B cell (primary cell): ENCODE measurements around the gene SGCA. TPM values are rescaled to one million over a fixed set of nuclear protein-coding genes. Genes with fewer than 3 reads are reported as not detected.

Experiments used
- ATAC-seq: fragments of 200-7000 bp; cut with Tn5 transposase; one replicate; pipeline ENCODE4 v1.10.0; 2021; ENCODE audit warnings: low read depth, mild to moderate bottlenecking, moderate number of reproducible peaks, moderate library complexity
- CTCF ChIA-PET: fragments of 350-600 bp; sonication (Branson Sonifier 250); formaldehyde crosslinking; loops from one replicate; lab custom pipeline; 2021; ENCODE audit warnings: antibody characterized with exemption, inconsistent platforms; lab: Charles Lee
- POLR2A ChIA-PET: fragments of 350-600 bp; sonication (Branson Sonifier 250); formaldehyde crosslinking; loops from one replicate; lab custom pipeline; 2021; ENCODE audit warnings: antibody characterized with exemption; lab: Charles Lee
- DNase-seq: peaks from one replicate; pipeline ENCODE4 v3.0.0; 2013
- H2AFZ ChIP-seq: 2 replicates; pipeline ENCODE4 v1.6.1; 2012; ENCODE audit warnings: mild to moderate bottlenecking, low read depth, low read length; ENCODE audit not compliant: insufficient read depth, poor library complexity, severe bottlenecking
- H3K27ac ChIP-seq, 2 donors: 1 replicate in 1 of 2; 2 replicates in 1 of 2; pipeline ENCODE4 v1.5.1; 2012 to 2013; ENCODE audit warnings: low read length in 2 of 2, mild to moderate bottlenecking in 2 of 2, moderate library complexity in 1 of 2
- H3K27me3 ChIP-seq, 4 experiments: fragments of 200-600 bp in 1 of 4; sonication (generic) in 1 of 4; replicated peaks in 1 of 4; 1 replicate in 2 of 4; 2 replicates in 2 of 4; pipeline versions ENCODE4 v1.6.1 to v1.7.0; 2013 to 2016; ENCODE audit warnings: low read length in 3 of 4, mild to moderate bottlenecking in 2 of 4, mixed read lengths in 1 of 4, moderate library complexity in 1 of 4; ENCODE audit not compliant: insufficient read depth in 4 of 4, control insufficient read depth in 3 of 4; ENCODE audit errors: control extremely low read depth in 1 of 4
- H3K36me3 ChIP-seq, 2 experiments: replicated peaks in 1 of 2; 1 replicate in 1 of 2; 2 replicates in 1 of 2; pipeline versions ENCODE4 v1.6.1 to v1.7.1; 2013; ENCODE audit warnings: low read length in 1 of 2; ENCODE audit not compliant: insufficient read depth in 2 of 2, control insufficient read depth in 1 of 2; ENCODE audit errors: control extremely low read depth in 1 of 2, extremely low read depth in 1 of 2
- H3K4me1 ChIP-seq, 2 donors: fragments of 200-600 bp in 1 of 2; sonication (generic) in 1 of 2; 1 replicate in 1 of 2; 2 replicates in 1 of 2; pipeline versions ENCODE4 v1.5.1 to v1.6.1; 2013 to 2017; ENCODE audit warnings: low read length in 2 of 2; ENCODE audit not compliant: control insufficient read depth in 2 of 2, insufficient read depth in 2 of 2
- H3K4me2 ChIP-seq: replicated peaks from 2 replicates; pipeline ENCODE3; 2012; ENCODE audit warnings: mild to moderate bottlenecking, low read depth, low read length; ENCODE audit not compliant: poor library complexity, severe bottlenecking
- H3K4me3 ChIP-seq, 5 experiments: fragments of 200-600 bp in 1 of 5; sonication (generic) in 1 of 5; 1 replicate in 3 of 5; 2 replicates in 2 of 5; pipeline versions ENCODE4 v1.5.1 to v1.7.0; 2011 to 2016; ENCODE audit warnings: low read length in 4 of 5, mild to moderate bottlenecking in 4 of 5, low read depth in 2 of 5, control low read depth in 1 of 5, moderate library complexity in 1 of 5; ENCODE audit not compliant: insufficient read depth in 1 of 5; ENCODE audit errors: control extremely low read depth in 1 of 5, extremely low read depth in 1 of 5
- H3K79me2 ChIP-seq: fragments of 200-600 bp; sonication (generic); one replicate; pipeline ENCODE4 v1.6.0; 2016; ENCODE audit warnings: low read length; ENCODE audit not compliant: control insufficient read depth, insufficient read depth
- H3K9ac ChIP-seq: fragments of 200-600 bp; sonication (generic); 2 replicates; pipeline ENCODE4 v1.6.1; 2017; ENCODE audit warnings: mild to moderate bottlenecking, low read length, moderate library complexity
- H3K9me3 ChIP-seq, 3 donors: one replicate each; pipeline versions ENCODE4 v1.6.1 to v1.7.1; 2013; ENCODE audit warnings: low read length in 2 of 3; ENCODE audit not compliant: control insufficient read depth in 2 of 3, insufficient read depth in 1 of 3; ENCODE audit errors: control extremely low read depth in 1 of 3
- H4K20me1 ChIP-seq: 2 replicates; pipeline ENCODE4 v1.6.0; 2012; ENCODE audit warnings: mild to moderate bottlenecking, low read length; ENCODE audit not compliant: insufficient read depth, control insufficient read depth, poor library complexity, severe bottlenecking
- H3K27ac Mint-ChIP-seq: one replicate; pipeline ENCODE4 v1.8.0; 2021; ENCODE audit warnings: mixed read lengths
- H3K27me3 Mint-ChIP-seq: one replicate; pipeline ENCODE4 v1.8.0; 2021; ENCODE audit warnings: mixed read lengths
- H3K4me1 Mint-ChIP-seq: one replicate; pipeline ENCODE4 v1.8.0; 2021; ENCODE audit warnings: mixed read lengths
- H3K4me3 Mint-ChIP-seq: one replicate; pipeline ENCODE4 v1.8.0; 2021; ENCODE audit warnings: mixed read lengths
- H3K9me3 Mint-ChIP-seq: one replicate; pipeline ENCODE4 v1.8.0; 2022; ENCODE audit warnings: mixed read lengths; ENCODE audit not compliant: insufficient read depth
- CTCF ChIP-seq: fragments of 200-600 bp; IDR thresholded peaks from one replicate; pipeline ENCODE4 v1.8.0; 2022; ENCODE audit warnings: antibody characterized with exemption, mild to moderate bottlenecking
- EZH2 ChIP-seq: IDR thresholded peaks from 2 replicates; pipeline ENCODE4 v1.6.1; 2012; ENCODE audit warnings: borderline replicate concordance, low read depth, mild to moderate bottlenecking, moderate library complexity, low read length; ENCODE audit not compliant: insufficient read depth, poor library complexity, severe bottlenecking
- WGBS: methylation state at CpG from one replicate; pipeline ENCODE4 v1.1.5; 2013; ENCODE audit warnings: missing lambda C conversion rate; ENCODE audit not compliant: insufficient coverage; 5-methylcytosine and 5-hydroxymethylcytosine counted together
- intact Hi-C: fragments of 100-400 bp; cut with micrococcal nuclease; formaldehyde crosslinking; loops from one replicate; pipeline ENCODE4 v1.10.0; 2022
- polyA plus RNA-seq: library from polyadenylated mRNA; depleted of rRNA; stranded (reverse); fragments of >200 nt; gene quantifications from 2 replicates; pipeline ENCODE4 v1.2.3, GENCODE V29; 2012
- total RNA-seq, 2 donors: library from RNA; stranded (reverse); fragments of 120-200 nt in 1 of 2; gene quantifications; 1 replicate in 1 of 2; 2 replicates in 1 of 2; pipeline versions ENCODE4 v1.2.3 to v1.2.4, GENCODE V29; 2013 to 2022

Gene SGCA
- total and polyA plus RNA-seq, 2 donors (not counting 1 experiment from before 2014, with no cell fraction given), result 4.4 to 4.5 TPM

- Histone ChIP-seq H3K4me1 (peaks cover 8 to 17% of the 10 kb centered on the region in 2 donors), H3K9ac (no peak overlapping the region), H3K27ac (no peak overlapping the region), H3K4me3 (no peak overlapping the region), H2AFZ (no peak overlapping the region), H3K27me3 (no peaks in the 10 kb centered on the region), H3K36me3 (no peaks in the 10 kb centered on the region), H3K9me3 (peaks cover 0 to 5% (median 0%) of the 10 kb centered on the region in 3 donors), H4K20me1 (no peaks in the 10 kb centered on the region), H3K79me2 (no peaks in the 10 kb centered on the region), H3K4me2 (no peak overlapping the region)
- POLR2A ChIA-PET, result no interaction called here
- 98% methylated on average over 7 of the region's 8 CpGs for WGBS
- Mint-ChIP-seq H3K9me3 (no peaks in the 10 kb centered on the region), H3K4me1 (peaks cover 16% of the 10 kb centered on the region), H3K4me3 (no peak overlapping the region), H3K27ac (no peak overlapping the region), H3K27me3 (no peaks in the 10 kb centered on the region)
- CTCF ChIA-PET, result interaction anchor here (1.3 to 1.9 kb wide), 3 partner anchors 9 to 17 kb away, joined by 3 to 4 read pairs (median 4); no protein-coding TSS in a partner anchor
- intact Hi-C loops, result no loop called here
- TF ChIP-seq CTCF, result no peak
- no peak for TF ChIP-seq EZH2
- ATAC-seq, result no peak
- no peak for DNase-seq
Measured at GRCh38 chr17:50190603-50191358, 25.0 kb downstream of the SGCA start.
